H1 (cell line): ENCODE measurements around the gene SLC10A6. TPM values are rescaled to one million over a fixed set of nuclear protein-coding genes. Genes with fewer than 3 reads are reported as not detected.

Source experiments
- CTCF ChIA-PET: fragments of 300-600 bp; sonication (Branson Sonifier 250); formaldehyde crosslinking; loops from one replicate; lab custom pipeline; 2021; ENCODE audit not compliant: partially characterized antibody; lab: Charles Lee
- POLR2A ChIA-PET: fragments of 300-600 bp; sonication (Branson Sonifier 250); formaldehyde crosslinking; loops from one replicate; lab custom pipeline; 2021; ENCODE audit warnings: inconsistent platforms; ENCODE audit not compliant: partially characterized antibody; lab: Charles Lee
- DNase-seq, 2 experiments: peaks; one replicate each; pipeline versions ENCODE4 v3.0.0 to v3.0.0-alpha.2; 2010 to 2022; ENCODE audit warnings: low spot score in 2 of 2, low read depth in 1 of 2, mixed read lengths in 1 of 2
- FAIRE-seq: peaks from 2 replicates; lab custom pipeline; 2011; peaks lifted over from hg19 to GRCh38; lab: Jason Lieb, UNC
- H2AFZ ChIP-seq: 2 replicates; pipeline ENCODE4 v1.8.1; 2012; ENCODE audit warnings: low read length, inconsistent platforms
- H2AK5ac ChIP-seq: 2 replicates; pipeline ENCODE4 v1.6.1; 2013; ENCODE audit warnings: low read depth, low read length
- H2BK120ac ChIP-seq: replicated peaks from 2 replicates; pipeline ENCODE3; 2013; ENCODE audit warnings: low read depth, low read length, inconsistent platforms
- H2BK12ac ChIP-seq: 2 replicates; pipeline ENCODE4 v1.6.1; 2013; ENCODE audit warnings: low read depth, low read length
- H2BK15ac ChIP-seq: 2 replicates; pipeline ENCODE4 v1.6.1; 2013; ENCODE audit warnings: low read length
- H2BK20ac ChIP-seq: 2 replicates; pipeline ENCODE4 v1.6.1; 2013; ENCODE audit warnings: low read length
- H2BK5ac ChIP-seq: 2 replicates; pipeline ENCODE4 v1.6.1; 2013; ENCODE audit warnings: low read depth, low read length
- H3K14ac ChIP-seq: 2 replicates; pipeline ENCODE4 v1.6.1; 2013; ENCODE audit warnings: inconsistent platforms; ENCODE audit not compliant: insufficient read length
- H3K18ac ChIP-seq: 2 replicates; pipeline ENCODE4 v1.6.1; 2013; ENCODE audit warnings: low read length; ENCODE audit errors: extremely low read depth
- H3K23ac ChIP-seq: 2 replicates; pipeline ENCODE4 v1.6.1; 2013; ENCODE audit warnings: inconsistent platforms; ENCODE audit not compliant: insufficient read length
- H3K23me2 ChIP-seq: 2 replicates; pipeline ENCODE4 v1.6.1; 2013; ENCODE audit warnings: low read depth, low read length
- H3K27ac ChIP-seq: 2 replicates; pipeline ENCODE4 v1.6.1; 2011; ENCODE audit warnings: low read depth, low read length, inconsistent platforms
- H3K27me3 ChIP-seq, 4 experiments: replicated peaks in 1 of 4; 1 replicate in 1 of 4; 2 replicates in 3 of 4; pipeline versions ENCODE4 v1.6.1 to v1.8.1; 2011 to 2013; ENCODE audit warnings: low read length in 3 of 4, mild to moderate bottlenecking in 3 of 4, inconsistent platforms in 2 of 4, mixed read lengths in 2 of 4, moderate library complexity in 1 of 4; ENCODE audit not compliant: control insufficient read depth in 3 of 4, insufficient read depth in 3 of 4; ENCODE audit errors: extremely low read depth in 1 of 4
- H3K36me3 ChIP-seq, 4 experiments: 2 replicates each; pipeline versions ENCODE4 v1.6.1 to v1.8.1; 2011 to 2013; ENCODE audit warnings: mild to moderate bottlenecking in 4 of 4, low read length in 3 of 4, moderate library complexity in 2 of 4, control low read depth in 1 of 4, inconsistent platforms in 1 of 4; ENCODE audit not compliant: insufficient read depth in 4 of 4, control insufficient read depth in 2 of 4
- H3K4ac ChIP-seq: replicated peaks from 2 replicates; pipeline ENCODE3; 2013; ENCODE audit warnings: low read length, low read depth, mixed read lengths, inconsistent platforms; ENCODE audit not compliant: insufficient read length
- H3K4me1 ChIP-seq, 4 experiments: replicated peaks in 1 of 4; 1 replicate in 1 of 4; 2 replicates in 3 of 4; pipeline versions ENCODE4 v1.6.1 to v1.8.1; 2011 to 2013; ENCODE audit warnings: low read length in 3 of 4, inconsistent platforms in 2 of 4, mixed read lengths in 1 of 4; ENCODE audit not compliant: insufficient read depth in 4 of 4, control insufficient read depth in 3 of 4
- H3K4me2 ChIP-seq, 2 experiments: 2 replicates each; pipeline versions ENCODE4 v1.6.1 to v1.8.1; 2011 to 2013; ENCODE audit warnings: low read depth in 2 of 2, low read length in 2 of 2, control low read depth in 1 of 2, inconsistent platforms in 1 of 2, mild to moderate bottlenecking in 1 of 2; ENCODE audit not compliant: insufficient read depth in 1 of 2
- H3K4me3 ChIP-seq, 4 experiments: fragments of 200-600, 300-600 bp in 1 of 4; sonication (generic), shearing (Covaris generic), sonication (Bioruptor Twin) in 1 of 4; 2 replicates each; pipeline versions ENCODE4 v1.5.1 to v1.8.1; 2011 to 2016; ENCODE audit warnings: low read length in 4 of 4, low read depth in 3 of 4, control low read depth in 2 of 4, inconsistent platforms in 2 of 4, mild to moderate bottlenecking in 2 of 4, mixed read lengths in 1 of 4, moderate library complexity in 1 of 4; ENCODE audit not compliant: insufficient read depth in 2 of 4; ENCODE audit errors: extremely low read depth in 1 of 4
- H3K56ac ChIP-seq: replicated peaks from 2 replicates; pipeline ENCODE3; 2013; ENCODE audit warnings: low read depth, mild to moderate bottlenecking, mixed read lengths, low read length, inconsistent platforms; ENCODE audit not compliant: insufficient read length
- H3K79me1 ChIP-seq: 2 replicates; pipeline ENCODE4 v1.6.1; 2013; ENCODE audit warnings: low read depth, low read length, control low read depth
- H3K79me2 ChIP-seq, 2 experiments: 2 replicates each; pipeline versions ENCODE4 v1.6.1 to v1.8.1; 2012 to 2013; ENCODE audit warnings: low read length in 2 of 2, mild to moderate bottlenecking in 2 of 2, inconsistent platforms in 1 of 2; ENCODE audit not compliant: insufficient read depth in 2 of 2, control insufficient read depth in 1 of 2
- H3K9ac ChIP-seq, 4 experiments: replicated peaks in 1 of 4; 1 replicate in 1 of 4; 2 replicates in 3 of 4; pipeline versions ENCODE4 v1.6.1 to v1.8.1; 2011 to 2013; ENCODE audit warnings: low read depth in 3 of 4, low read length in 3 of 4, control low read depth in 2 of 4, mild to moderate bottlenecking in 2 of 4, moderate library complexity in 2 of 4, inconsistent platforms in 1 of 4; ENCODE audit errors: extremely low read depth in 1 of 4
- H3K9me3 ChIP-seq, 2 experiments: 2 replicates each; pipeline versions ENCODE4 v1.6.1 to v1.8.1; 2012 to 2013; ENCODE audit warnings: mild to moderate bottlenecking in 2 of 2, moderate library complexity in 2 of 2, control low read depth in 1 of 2, inconsistent platforms in 1 of 2, low read depth in 1 of 2, low read length in 1 of 2, mixed read lengths in 1 of 2; ENCODE audit not compliant: insufficient read depth in 2 of 2
- H4K20me1 ChIP-seq, 2 experiments: replicated peaks in 1 of 2; 2 replicates each; pipeline versions ENCODE3 to v1.8.1; 2011 to 2013; ENCODE audit warnings: inconsistent platforms in 2 of 2, low read length in 2 of 2, mild to moderate bottlenecking in 1 of 2; ENCODE audit not compliant: insufficient read depth in 2 of 2, control insufficient read depth in 1 of 2
- H4K5ac ChIP-seq: 2 replicates; pipeline ENCODE4 v1.6.1; 2013; ENCODE audit warnings: low read length, low read depth, mixed read lengths, inconsistent platforms; ENCODE audit not compliant: insufficient read length
- H4K8ac ChIP-seq: 2 replicates; pipeline ENCODE4 v1.8.0; 2013; ENCODE audit warnings: mild to moderate bottlenecking, moderate library complexity, low read length, inconsistent platforms; ENCODE audit not compliant: insufficient read depth; ENCODE audit errors: extremely low read depth
- H4K91ac ChIP-seq: replicated peaks from 2 replicates; pipeline ENCODE3; 2013; ENCODE audit warnings: low read length, mixed read lengths, inconsistent platforms; ENCODE audit not compliant: insufficient read length
- BACH1 ChIP-seq: IDR thresholded peaks from 2 replicates; pipeline ENCODE4 v1.6.1; 2012; ENCODE audit warnings: low read length, improper control_type of control experiment
- BRCA1 ChIP-seq: IDR thresholded peaks from 2 replicates; pipeline ENCODE4 v1.6.1; 2012; ENCODE audit warnings: low read depth, low read length, improper control_type of control experiment
- EGR1 ChIP-seq: IDR thresholded peaks from 2 replicates; pipeline ENCODE4 v1.6.1; 2011; ENCODE audit warnings: low read depth, low read length, borderline replicate concordance
- EZH2 ChIP-seq: fragments of 200-600 bp; sonication (generic); IDR thresholded peaks from 2 replicates; pipeline ENCODE4 v1.7.1; 2012; ENCODE audit warnings: low read depth, mild to moderate bottlenecking, moderate library complexity, low read length, inconsistent platforms; ENCODE audit not compliant: severe bottlenecking
- JUN ChIP-seq: IDR thresholded peaks from 2 replicates; pipeline ENCODE4 v1.6.1; 2011; ENCODE audit warnings: low read depth, mild to moderate bottlenecking, improper control_type of control experiment, low read length
- JUND ChIP-seq: IDR thresholded peaks from 2 replicates; pipeline ENCODE4 v1.6.1; 2011; ENCODE audit warnings: mild to moderate bottlenecking, improper control_type of control experiment, low read length
- KDM5A ChIP-seq: fragments of 200-600 bp; IDR thresholded peaks from 2 replicates; pipeline ENCODE4 v1.7.1; 2012; ENCODE audit warnings: mild to moderate bottlenecking, low read length, inconsistent platforms, mixed read lengths
- MAFK ChIP-seq: IDR thresholded peaks from 2 replicates; pipeline ENCODE4 v1.6.1; 2012; ENCODE audit warnings: low read depth, mild to moderate bottlenecking, improper control_type of control experiment, low read length
- POLR2A ChIP-seq, 2 experiments: IDR thresholded peaks; 1 replicate in 1 of 2; 2 replicates in 1 of 2; pipeline ENCODE4 v1.6.1; 2011; ENCODE audit warnings: low read depth in 2 of 2, low read length in 2 of 2, mild to moderate bottlenecking in 2 of 2; ENCODE audit errors: control extremely low read depth in 1 of 2
- POU5F1 ChIP-seq: IDR thresholded peaks from 2 replicates; pipeline ENCODE4 v1.6.1; 2011; ENCODE audit warnings: low read depth, mild to moderate bottlenecking, low read length, moderate library complexity
- RFX5 ChIP-seq: IDR thresholded peaks from 2 replicates; pipeline ENCODE4 v1.6.1; 2011; ENCODE audit warnings: low read depth, low read length, improper control_type of control experiment, borderline replicate concordance
- RNF2 ChIP-seq: fragments of 200-900, 300-1000 bp; sonication (generic); IDR thresholded peaks from 2 replicates; pipeline ENCODE4 v1.7.1; 2016; ENCODE audit warnings: borderline replicate concordance, low read depth, mild to moderate bottlenecking, antibody characterized with exemption, low read length; ENCODE audit not compliant: poor library complexity, severe bottlenecking; ENCODE audit errors: missing control alignments
- SRF ChIP-seq: IDR thresholded peaks from 2 replicates; pipeline ENCODE4 v1.6.1; 2011; ENCODE audit warnings: mild to moderate bottlenecking, low read depth, low read length, moderate library complexity
- TAF1 ChIP-seq: IDR thresholded peaks from 2 replicates; pipeline ENCODE4 v1.6.1; 2011; ENCODE audit warnings: mild to moderate bottlenecking, low read depth, low read length
- ZNF274 ChIP-seq: IDR thresholded peaks from 2 replicates; pipeline ENCODE4 v1.7.0; 2012; ENCODE audit warnings: low read length, borderline replicate concordance; ENCODE audit errors: extremely low read depth
- polyA plus RNA-seq, 7 experiments: library from polyadenylated mRNA; depleted of rRNA in 3 of 7; stranded (reverse) in 5 of 7; unstranded in 2 of 7; fragments of >200 nt in 5 of 7; fragments of 200-250 nt in 2 of 7; gene quantifications; 1 replicate in 5 of 7; 2 replicates in 1 of 7; 4 replicates in 1 of 7; pipeline versions ENCODE4 v1.2.1 to v1.2.3, GENCODE V29; 2011 to 2013; ENCODE audit warnings: missing spikeins in 2 of 7, mixed read lengths in 2 of 7
- total RNA-seq: library from RNA; stranded (reverse); fragmentation: NEBNext Ultra II Directional; extraction: Animal tissue kit (Norgen Biotek cat#: 25700); gene quantifications from 2 replicates; pipeline ENCODE4 v1.2.1, GENCODE V29; 2021
- TF ChIP-seq, protein P1 (sequence below): IDR thresholded peaks from 2 replicates; pipeline ENCODE4 v1.6.1; 2011; ENCODE audit warnings: low read depth, mild to moderate bottlenecking, low read length; ENCODE audit not compliant: insufficient read depth

SLC10A6 gene
- total and polyA plus RNA-seq, 2 of the 8 experiments (the other 6 are each of a cell fraction or from before 2014, with no cell fraction given): not detected

DNA sequence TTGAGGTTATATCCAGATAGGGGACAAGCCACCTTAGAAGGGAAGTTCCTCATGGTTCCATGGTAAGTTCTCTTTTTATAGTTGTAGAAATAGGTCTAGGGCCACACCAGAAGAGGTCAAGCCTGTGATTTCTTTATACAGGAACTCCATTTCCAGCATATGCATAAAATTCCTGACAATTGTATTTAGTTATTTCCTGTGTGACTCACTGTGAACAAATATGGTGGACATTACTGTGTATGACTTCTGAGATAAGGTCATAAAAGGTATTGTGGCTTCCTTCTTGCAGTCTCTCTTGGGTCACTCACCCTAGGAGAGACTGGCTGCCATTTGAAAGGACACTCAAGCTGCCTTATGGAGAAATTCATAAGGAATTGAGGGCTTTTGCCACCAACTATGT, 45.3 kb upstream of the SLC10A6 start:
- H3K56ac ChIP-seq: no peak overlapping the region
- no peaks in the 10 kb centered on the region for H3K79me2 ChIP-seq
- H2AK5ac ChIP-seq: no peak overlapping the region
- no peak overlapping the region for H2BK20ac ChIP-seq
- no peak overlapping the region for H3K9ac ChIP-seq
- no peak overlapping the region for H3K27ac ChIP-seq
- POLR2A ChIA-PET: no interaction called here
- H3K4ac ChIP-seq: no peak overlapping the region
- FAIRE-seq (no peak), DNase-seq (no peak)
- CTCF ChIA-PET: interaction anchor here (1.2 to 3.6 kb wide), 3 partner anchors 130 to 403 kb away, joined by 3 to 33 read pairs (median 3); no protein-coding TSS in a partner anchor
- no peak overlapping the region for H4K91ac ChIP-seq
- H2BK12ac ChIP-seq: no peak overlapping the region
- H3K4me2 ChIP-seq: no peak overlapping the region
- H3K23me2 ChIP-seq: peaks cover 8% of the 10 kb centered on the region
- no peaks in the 10 kb centered on the region for H4K20me1 ChIP-seq
- H4K5ac ChIP-seq: no peak overlapping the region
- no peak overlapping the region for H3K4me3 ChIP-seq
- no peaks in the 10 kb centered on the region for H3K9me3 ChIP-seq
- H2BK120ac ChIP-seq: no peak overlapping the region
- H3K14ac ChIP-seq: no peak overlapping the region
- no peak overlapping the region for H3K18ac ChIP-seq
- no peaks in the 10 kb centered on the region for H3K36me3 ChIP-seq
- no peak overlapping the region for H2BK15ac ChIP-seq
- no peak overlapping the region for H2BK5ac ChIP-seq
- no peak overlapping the region for H3K23ac ChIP-seq
- no peak overlapping the region for H2AFZ ChIP-seq
- H4K8ac ChIP-seq: no peak overlapping the region
- H3K27me3 ChIP-seq: peaks cover 0 to 6% (median 2%) of the 10 kb centered on the region in 4 experiments; a peak in 3 of 7 replicates
- peaks cover 0 to 3% (median under 1%) of the 10 kb centered on the region in 4 experiments; a peak in 1 of 7 replicates for H3K4me1 ChIP-seq
- no peaks in the 10 kb centered on the region for H3K79me1 ChIP-seq
- no peak for TF ChIP-seq RFX5
- TF ChIP-seq BRCA1: no peak
- TF ChIP-seq TAF1: no peak
- TF ChIP-seq EGR1: no peak
- TF ChIP-seq KDM5A: no peak
- TF ChIP-seq, protein P1, sequence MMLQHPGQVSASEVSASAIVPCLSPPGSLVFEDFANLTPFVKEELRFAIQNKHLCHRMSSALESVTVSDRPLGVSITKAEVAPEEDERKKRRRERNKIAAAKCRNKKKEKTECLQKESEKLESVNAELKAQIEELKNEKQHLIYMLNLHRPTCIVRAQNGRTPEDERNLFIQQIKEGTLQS: no peak
- no peak for TF ChIP-seq MAFK
- no peak for TF ChIP-seq BACH1
- TF ChIP-seq JUN: no peak
- TF ChIP-seq ZNF274: no peak
- TF ChIP-seq JUND: no peak
- no peak for TF ChIP-seq POLR2A (IDR thresholded peaks at IDR 0.05; ENCODE audit: control extremely low read depth in 1 of 2, low read depth in 2 of 2, low read length in 2 of 2)
- TF ChIP-seq SRF: no peak
- TF ChIP-seq EZH2: no peak
- TF ChIP-seq RNF2: no peak
- no peak for TF ChIP-seq POU5F1
